GM12874 (cell line): ENCODE measurements around the gene MLLT1.

Experiments
- TF ChIP-seq, protein P1 (sequence below): IDR thresholded peaks from 2 replicates; pipeline ENCODE4 v1.5.1; 2011; ENCODE audit warnings: low read depth, mild to moderate bottlenecking, control low read depth, low read length, moderate library complexity; ENCODE audit not compliant: insufficient read depth

The MLLT1 gene, protein sequence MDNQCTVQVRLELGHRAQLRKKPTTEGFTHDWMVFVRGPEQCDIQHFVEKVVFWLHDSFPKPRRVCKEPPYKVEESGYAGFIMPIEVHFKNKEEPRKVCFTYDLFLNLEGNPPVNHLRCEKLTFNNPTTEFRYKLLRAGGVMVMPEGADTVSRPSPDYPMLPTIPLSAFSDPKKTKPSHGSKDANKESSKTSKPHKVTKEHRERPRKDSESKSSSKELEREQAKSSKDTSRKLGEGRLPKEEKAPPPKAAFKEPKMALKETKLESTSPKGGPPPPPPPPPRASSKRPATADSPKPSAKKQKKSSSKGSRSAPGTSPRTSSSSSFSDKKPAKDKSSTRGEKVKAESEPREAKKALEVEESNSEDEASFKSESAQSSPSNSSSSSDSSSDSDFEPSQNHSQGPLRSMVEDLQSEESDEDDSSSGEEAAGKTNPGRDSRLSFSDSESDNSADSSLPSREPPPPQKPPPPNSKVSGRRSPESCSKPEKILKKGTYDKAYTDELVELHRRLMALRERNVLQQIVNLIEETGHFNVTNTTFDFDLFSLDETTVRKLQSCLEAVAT

DNA sequence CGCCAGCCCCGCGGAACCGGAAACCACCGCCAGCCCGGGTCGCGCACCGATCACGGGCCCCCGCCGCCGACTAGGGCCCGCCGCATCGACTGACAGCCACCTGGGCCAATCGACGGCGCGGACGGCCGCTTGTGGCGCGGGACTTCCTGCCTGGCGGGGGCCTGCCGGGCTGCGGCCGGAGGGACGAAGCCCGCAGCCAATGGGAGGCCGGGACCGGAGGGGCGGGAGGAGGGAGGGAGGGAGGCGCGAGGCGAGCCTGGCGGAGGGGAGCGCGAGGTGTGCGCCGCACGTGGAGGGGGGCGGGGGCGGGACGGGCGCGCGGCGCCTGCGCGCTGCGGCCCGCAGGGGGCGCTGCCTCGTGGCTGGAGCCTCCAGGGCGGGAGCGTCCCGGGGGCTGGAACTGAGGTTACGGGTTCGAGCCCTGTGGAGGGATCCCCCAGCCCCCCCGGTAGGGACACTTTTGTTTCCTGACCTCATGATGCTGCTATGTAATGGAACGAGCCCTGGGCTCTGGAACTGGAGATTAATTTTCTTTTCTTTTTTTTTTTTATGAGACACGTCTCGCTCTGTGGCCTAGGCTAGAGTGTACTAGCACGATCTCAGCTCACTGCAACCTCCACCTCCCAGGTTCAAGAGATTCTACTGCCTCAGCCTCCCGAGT lies at the start of gene MLLT1:
TSS of gene MLLT1 (minus strand) at position 45 of the 661 bp plus-strand sequence. CDS start 191 bp downstream, outside the sequence.
- TF ChIP-seq, protein P1, sequence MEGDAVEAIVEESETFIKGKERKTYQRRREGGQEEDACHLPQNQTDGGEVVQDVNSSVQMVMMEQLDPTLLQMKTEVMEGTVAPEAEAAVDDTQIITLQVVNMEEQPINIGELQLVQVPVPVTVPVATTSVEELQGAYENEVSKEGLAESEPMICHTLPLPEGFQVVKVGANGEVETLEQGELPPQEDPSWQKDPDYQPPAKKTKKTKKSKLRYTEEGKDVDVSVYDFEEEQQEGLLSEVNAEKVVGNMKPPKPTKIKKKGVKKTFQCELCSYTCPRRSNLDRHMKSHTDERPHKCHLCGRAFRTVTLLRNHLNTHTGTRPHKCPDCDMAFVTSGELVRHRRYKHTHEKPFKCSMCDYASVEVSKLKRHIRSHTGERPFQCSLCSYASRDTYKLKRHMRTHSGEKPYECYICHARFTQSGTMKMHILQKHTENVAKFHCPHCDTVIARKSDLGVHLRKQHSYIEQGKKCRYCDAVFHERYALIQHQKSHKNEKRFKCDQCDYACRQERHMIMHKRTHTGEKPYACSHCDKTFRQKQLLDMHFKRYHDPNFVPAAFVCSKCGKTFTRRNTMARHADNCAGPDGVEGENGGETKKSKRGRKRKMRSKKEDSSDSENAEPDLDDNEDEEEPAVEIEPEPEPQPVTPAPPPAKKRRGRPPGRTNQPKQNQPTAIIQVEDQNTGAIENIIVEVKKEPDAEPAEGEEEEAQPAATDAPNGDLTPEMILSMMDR, result peak; percentile 86

DNA sequence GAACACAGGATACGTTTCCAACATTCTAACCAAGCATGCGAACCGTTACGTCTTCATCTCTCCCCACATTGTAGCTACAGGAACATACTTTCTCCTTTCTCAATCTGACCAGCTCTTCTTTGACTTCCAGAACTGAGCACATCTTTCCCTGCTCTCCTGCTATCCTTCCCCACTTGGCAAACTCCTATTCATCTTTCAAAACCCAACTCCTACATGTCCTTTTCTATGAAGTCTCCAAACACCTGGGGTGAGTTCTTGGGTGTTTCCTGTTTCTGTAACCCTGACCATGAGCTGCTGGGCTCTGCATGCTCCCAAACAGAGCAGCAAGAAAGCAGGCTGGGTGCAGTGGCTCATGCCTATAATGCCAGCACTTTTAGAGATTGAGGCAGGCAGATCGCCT lies 47.0 kb upstream of the MLLT1 start:
- TF ChIP-seq, protein P1, result no peak

DNA sequence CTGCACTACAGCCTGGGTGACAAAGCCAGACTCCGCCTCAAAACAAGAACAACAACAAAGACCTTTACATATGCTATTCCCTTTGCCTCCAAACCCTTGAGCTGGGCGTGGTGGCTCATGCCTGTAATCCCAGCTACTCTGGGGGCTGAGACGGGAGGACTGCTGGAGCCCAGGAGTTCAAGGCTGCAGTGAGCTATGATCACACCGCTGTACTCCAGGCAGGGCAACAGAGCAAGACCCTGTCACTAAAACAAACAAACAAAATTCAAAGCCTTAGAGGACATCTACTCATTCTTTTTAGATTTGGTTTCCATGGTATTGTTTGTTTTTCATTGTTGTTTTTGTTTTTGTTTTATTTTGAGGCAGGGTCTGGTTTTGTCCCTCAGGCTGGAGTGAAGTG lies 45.8 kb upstream of the MLLT1 start:
- TF ChIP-seq, protein P1, result no peak

DNA sequence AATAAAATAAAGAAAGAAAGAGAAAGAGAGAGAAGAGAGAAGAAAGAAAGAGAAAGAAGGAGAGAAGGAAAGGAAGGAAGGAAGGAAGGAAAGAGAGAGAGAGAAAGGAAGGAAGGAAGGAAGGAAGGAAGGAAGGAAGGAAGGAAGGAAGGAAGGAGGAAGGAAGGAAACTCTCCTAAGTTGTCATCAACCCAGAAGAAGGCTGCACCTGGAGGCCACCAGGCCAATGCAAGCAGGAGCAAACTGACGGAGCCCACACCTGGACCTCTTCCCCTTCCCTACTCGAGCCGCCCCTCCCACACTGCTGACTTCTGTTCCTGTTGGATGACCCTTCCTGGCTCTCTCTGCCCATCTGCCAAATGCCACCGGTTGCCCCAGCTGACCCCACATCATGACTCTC lies 45.0 kb upstream of the MLLT1 start:
- TF ChIP-seq, protein P1, result no peak

DNA sequence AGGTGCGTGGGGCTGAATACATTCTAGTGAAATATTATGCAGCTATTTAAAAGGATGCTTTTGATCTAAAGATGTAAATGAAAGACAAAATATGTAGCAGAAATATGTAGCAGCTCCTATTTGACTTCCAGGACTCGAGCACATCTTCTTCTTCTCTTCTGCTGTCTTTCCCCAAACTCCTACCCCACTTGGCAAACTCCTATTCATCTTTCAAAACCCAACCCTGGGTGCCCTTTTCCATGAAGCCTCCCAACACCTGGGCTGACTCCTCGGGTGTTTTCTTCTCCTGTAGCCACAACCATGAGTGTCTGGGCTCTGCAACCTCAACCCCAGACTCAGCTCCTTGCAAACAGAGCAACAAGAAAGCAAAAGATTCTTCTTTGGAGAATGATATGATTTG lies 42.5 kb upstream of the MLLT1 start:
- TF ChIP-seq, protein P1, result no peak

DNA sequence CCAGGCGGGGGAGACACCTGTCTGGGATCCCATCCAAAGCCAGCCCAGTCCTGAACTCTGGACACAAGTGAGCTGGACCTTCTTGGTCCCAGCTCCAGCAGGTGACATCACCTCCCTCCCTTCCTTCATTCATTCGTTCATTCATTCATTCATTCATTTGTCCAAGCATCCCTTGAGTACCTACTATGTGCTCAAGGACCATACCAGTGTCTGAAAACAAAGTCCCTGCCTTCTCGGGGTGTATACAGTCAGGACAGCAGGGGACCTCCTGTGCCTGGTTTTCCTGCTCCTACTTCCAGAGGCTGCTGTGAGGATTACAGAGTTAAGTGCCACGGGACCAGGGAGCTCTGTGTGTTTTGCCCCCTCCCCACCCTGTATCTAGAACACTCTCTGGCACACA lies 39.6 kb upstream of the MLLT1 start:
- TF ChIP-seq, protein P1, result no peak

DNA sequence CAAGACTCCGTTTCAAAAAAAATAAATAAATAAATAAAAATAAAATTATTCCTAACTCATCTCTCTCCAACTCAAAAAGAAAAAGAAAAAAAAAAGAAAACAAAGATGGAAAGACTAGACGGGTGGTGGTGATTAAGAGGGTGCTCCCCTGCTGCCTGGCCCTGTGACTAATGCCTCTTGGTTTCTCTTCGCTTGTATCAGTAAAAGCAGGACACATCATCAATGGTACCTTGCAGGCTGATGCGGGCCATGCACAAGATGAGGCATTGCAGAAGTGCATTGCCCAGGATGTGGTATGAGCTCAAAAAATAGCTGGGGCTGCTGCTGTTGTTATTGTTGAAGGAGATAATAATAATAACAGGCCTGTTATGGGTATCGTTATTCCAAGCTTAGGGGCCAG lies 39.0 kb upstream of the MLLT1 start:
- TF ChIP-seq, protein P1, result no peak
